22Rv1 (cell line): Measurements from ENCODE around the gene CAPRIN1.

ENCODE experiments used
- CTCF ChIP-seq: fragments of 450-650 bp; IDR thresholded peaks from 2 replicates; pipeline ENCODE4 v1.5.1; 2017; ENCODE audit warnings: mild to moderate bottlenecking
- ZFX ChIP-seq: fragments of 450-650 bp; IDR thresholded peaks from 2 replicates; pipeline ENCODE4 v1.6.1; 2017; ENCODE audit warnings: antibody characterized with exemption, borderline replicate concordance

GRCh38 chr11:34067383-34068065, 16.0 kb downstream of the CAPRIN1 start:
- TF ChIP-seq CTCF (no peak), ZFX (no peak)
